GM15510 (cell line): ENCODE data around the gene KCTD5.

Experiments
- POLR2A ChIP-seq: IDR thresholded peaks from 3 replicates; pipeline ENCODE4 v1.6.1; 2011; ENCODE audit warnings: borderline replicate concordance; ENCODE audit not compliant: insufficient read length; ENCODE audit errors: extremely low read depth

KCTD5 gene, protein sequence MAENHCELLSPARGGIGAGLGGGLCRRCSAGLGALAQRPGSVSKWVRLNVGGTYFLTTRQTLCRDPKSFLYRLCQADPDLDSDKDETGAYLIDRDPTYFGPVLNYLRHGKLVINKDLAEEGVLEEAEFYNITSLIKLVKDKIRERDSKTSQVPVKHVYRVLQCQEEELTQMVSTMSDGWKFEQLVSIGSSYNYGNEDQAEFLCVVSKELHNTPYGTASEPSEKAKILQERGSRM

DNA sequence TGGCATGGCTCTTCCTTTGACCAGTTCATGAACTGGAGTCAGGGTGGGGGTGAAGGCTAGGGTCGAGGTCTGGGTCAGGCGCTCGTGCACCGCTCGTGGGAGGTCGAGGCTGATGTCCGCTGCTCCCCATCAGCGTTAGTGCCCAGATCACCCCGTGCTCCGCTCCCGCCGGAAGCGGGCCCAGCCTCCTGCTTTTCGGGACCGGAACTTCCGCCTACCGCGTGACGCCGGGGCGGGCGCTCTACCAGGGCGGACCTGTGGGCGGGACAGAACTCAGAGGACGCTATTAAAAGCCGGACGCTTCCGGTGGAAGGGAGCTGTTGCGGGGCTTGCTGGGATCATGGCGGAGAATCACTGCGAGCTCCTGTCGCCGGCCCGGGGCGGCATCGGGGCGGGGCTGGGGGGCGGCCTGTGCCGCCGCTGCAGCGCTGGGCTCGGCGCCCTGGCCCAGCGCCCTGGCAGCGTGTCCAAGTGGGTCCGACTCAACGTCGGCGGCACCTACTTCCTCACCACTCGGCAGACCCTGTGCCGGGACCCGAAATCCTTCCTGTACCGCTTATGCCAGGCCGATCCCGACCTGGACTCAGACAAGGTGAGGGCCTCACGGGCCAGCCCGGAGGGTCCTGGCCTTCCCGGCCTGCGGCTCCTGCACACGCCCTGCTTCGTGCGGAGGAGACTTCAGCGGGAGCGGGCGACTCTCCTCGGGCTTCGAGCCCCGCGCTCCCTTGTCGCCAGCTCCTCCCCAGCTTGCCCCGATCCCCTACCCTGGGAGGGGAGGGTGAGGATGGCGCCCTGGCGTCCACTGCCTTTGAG lies at the start of gene KCTD5:
Gene KCTD5 (plus strand): TSS at position 315 of the 813 bp plus-strand sequence. CDS start 26 bp downstream, at position 341.
- TF ChIP-seq POLR2A = peak; percentile 95

DNA sequence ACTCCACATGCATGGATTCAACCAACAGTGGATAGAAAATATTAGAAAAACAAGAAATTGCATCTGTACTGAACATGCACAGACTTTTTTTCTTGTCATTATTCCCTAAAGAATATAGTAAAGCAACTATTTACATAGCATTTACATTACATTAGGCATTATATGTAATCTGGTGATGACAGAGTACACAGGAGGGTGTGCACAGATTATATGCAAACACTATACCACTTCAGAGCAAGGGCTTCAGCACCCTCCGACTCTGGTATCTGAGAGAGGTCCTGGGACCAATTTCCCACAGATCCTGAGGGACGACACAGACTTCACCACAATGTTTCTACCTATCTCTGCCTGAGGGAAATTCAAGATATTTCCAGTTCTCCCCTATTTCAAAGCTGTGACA lies 25.3 kb upstream of the KCTD5 start:
- no peak for TF ChIP-seq POLR2A

DNA sequence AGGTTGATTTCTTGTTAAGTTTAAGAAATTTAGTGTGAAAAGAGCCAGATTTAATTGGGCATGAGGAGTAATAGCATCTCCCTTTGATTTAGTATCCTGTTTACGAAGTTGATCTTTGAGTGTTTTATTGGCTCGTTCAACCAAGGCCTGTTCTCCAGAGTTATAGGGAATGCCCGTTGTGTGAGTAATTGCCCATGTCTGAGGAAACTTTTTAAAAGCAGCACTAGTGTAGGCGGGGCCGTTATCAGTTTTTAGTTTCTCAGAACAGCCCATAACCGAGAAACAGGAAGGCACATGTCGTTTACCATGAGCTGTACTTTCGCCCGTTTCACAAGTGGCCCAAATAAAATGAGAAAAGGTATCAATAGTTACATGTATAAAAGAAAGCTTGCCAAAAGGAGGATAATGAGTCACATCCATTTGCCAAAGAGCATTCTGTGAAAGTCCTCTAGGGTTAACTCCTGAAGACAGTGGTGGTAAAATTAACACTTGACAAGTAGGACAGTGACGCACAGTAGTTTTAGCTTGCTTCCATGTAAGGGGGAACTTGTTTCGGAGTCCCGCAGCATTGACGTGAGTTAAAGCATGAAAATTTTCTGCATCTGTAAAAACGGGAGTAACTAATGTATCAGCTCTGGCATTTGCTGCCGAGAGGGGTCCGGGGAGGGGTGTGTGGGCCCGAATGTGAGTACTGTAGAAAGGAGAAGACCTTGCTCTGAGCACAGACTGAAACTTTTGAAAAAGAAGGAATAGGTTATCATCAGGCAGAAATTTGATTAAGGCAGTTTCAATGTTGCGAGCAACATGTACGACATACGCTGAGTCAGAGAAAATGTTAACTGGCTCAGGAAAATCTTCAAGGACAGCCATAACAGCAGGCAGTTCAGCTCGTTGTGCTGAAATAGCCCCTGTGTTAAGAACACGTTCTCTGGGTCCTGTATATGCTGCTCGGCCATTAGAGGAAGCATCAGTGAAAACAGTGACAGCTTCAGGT lies 18.5 kb upstream of the KCTD5 start:
- no peak for TF ChIP-seq POLR2A

DNA sequence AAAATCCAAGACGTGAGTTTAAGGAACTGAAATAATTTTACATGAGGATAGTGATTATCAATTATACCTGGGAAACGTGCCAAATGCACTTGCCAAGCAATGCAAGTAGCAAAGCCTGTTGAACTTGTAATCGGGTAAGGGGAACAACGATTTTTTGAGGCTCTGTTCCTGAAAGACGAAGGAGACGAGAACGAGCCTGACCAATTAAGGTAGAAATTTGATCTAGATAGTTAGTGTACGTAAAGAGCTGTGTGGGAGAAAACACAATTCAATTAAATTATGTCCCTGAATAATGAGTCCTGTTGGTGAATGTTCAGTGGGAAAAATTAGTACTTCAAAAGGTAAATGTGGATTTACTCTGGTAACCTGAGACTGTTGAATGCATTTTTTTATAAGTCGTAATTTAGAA lies 17.7 kb upstream of the KCTD5 start:
- no peak for TF ChIP-seq POLR2A

DNA sequence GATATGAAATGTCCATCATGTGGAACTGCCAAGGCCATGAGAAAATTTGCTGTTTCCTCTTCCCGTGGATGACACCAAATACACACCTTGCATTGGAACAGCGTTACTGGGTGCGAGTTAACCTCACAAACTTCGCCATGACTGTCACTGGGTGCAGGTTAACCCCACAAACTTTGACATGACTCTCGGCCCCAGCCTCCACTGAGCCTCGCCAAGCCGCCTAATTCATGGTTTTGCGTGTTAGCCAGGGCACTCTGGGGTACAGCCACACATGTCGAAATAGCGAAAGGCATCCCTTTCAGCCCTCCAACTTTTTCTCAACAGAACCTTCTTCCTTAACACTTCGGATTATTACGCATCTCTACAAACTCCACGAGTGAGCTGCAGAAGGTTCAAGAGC lies 10.6 kb upstream of the KCTD5 start:
- TF ChIP-seq POLR2A = no peak

DNA sequence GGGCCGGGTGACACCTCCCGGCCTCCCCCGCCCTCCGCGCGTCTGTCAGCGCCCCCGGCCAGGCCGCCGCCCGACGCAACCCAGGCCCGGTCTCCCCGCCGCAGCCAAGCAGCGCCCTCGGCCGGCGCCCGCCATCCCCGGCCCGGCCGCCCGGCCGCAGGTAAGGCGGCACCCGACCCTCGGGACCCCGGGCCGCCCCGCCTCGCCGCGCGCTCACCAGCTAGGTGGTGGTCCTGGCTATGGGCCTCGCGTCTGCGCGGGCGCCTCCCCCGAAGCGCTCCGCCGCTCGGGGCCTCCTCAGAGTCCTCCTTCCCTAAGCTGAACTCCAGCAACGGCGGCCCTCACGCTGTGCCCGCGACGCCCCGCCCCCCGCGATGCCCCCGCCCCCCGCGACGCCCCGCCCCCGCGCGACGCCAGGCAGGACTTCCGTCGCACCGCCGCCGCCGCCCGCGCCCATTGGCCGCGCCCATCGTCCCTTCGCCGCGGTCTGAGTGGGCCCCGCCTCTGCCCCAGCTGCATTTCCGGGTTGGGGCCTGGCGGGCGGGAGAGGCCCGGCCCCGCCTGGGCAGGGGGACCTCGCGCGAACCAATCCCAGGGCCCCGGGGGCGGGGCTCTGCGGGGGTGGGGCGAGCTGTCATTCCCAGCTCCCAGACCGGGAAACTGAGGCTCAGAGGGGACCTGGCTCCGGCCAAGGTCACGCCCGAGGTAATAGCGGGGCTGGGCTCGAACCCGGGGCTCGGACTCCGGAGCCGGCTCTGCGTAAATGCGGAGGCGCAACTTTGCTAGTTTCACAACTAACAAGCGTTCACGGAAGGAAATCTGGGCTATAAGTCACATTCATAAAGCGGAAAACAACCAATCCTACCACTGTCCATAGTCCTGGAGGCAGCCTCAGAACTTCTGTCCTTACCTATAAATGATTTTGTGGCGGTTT lies 9.0 kb upstream of the KCTD5 start:
- peak; percentile 63 for TF ChIP-seq POLR2A

DNA sequence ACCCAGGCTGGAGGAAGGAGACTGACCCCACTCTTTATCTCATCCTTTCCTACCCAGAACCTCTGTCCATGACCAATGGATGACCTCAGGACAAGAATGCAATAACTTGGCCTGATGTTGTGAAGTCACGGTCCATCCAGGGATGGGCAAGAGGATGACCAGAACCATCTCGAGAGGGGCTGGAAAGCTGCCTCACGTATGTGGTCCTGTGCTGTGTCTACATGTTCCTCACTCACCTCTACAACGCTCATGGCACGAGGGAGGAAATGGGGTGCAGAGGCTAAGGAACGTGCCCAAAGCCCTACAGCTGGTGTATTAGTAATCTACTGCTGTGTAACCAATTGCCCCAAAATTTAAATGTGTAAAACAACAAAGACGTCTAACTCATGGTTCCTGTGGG lies 7.3 kb upstream of the KCTD5 start:
- no peak for TF ChIP-seq POLR2A

DNA sequence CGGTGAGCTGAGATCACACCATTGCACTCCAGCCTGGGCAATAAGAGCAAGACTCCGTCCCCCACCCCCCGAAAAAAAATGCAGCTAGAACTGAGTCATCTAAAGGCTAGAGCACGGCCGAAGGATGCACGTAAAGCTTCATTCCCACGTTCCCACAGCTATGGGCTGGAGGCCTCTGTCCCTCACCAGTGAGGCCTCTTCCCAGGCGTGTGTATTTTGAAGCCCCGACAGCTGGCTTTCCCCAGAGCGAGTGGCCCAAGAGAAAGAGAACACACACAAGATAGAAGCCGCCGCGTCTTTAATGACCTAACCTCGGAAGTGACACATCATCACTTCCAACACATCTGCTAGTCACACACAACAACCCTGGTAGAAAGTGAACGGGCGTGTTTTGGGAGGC lies 6.6 kb upstream of the KCTD5 start:
- TF ChIP-seq POLR2A = no peak

DNA sequence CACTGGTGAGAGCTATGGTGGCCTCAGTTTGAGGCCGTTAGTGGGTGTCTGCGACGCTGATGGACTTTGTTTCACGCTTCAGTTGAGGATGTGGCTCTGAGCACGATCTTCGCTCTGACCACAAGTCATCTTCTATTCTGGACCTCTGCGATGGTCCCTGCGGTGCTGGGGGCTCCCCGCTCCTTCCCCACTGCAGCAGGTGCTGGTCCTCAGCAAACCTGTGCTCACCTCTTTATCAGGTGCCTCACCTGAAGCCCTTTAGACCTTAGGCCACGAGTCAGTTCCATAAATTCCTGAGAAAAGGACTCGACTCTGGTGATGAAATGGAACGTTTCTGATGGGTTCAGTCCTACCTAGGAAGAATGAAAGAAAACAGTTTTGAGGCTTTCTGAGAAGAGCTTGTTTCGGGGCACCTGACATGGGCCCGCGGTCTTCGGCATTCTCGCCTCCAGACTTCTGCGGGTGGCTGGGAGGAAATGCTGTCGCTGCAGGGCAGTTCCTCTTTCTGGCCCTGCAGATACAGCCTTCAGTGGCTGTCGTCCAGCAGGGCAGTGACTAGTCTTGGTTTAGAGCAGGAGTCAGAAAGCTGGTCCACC lies 4.7 kb downstream of the KCTD5 start:
- peak; percentile 32 for TF ChIP-seq POLR2A

DNA sequence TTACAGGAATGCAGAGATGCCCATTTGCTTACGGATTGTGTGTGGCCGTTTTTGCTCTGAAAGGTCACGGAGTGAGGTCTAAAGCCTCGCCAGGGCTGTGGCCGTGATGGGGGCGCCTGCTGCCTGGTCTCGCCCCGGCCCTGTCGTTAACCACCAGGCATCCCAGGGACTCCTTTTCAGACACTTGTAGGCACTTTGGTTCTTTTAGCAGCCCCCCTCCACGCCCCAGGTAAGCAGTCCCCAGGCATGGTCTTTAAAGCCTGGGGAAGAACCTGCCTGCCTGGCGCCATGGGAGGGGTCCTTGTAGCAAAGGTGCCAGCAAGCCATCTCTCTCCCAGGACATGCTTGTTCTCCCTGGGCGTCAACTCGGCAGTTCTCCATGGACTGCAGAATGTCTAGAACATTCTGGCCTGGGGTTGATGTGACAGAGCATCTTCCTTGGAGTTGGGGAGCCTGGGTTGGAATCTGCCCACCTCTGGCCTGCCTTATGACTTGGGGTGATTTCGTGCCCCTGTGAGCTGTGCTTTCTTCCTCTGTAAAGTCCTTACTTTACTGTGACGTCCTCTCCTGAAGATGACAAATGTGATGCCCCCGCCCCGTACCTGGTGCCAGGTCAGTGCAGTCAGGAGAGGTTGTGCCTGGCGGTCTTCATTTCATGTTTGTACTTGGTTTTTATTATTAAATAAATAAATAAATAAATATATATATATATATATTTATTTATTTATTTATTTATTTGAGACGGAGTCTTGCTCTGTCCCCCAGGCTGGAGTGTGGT lies 5.4 kb downstream of the KCTD5 start:
- TF ChIP-seq POLR2A = no peak

DNA sequence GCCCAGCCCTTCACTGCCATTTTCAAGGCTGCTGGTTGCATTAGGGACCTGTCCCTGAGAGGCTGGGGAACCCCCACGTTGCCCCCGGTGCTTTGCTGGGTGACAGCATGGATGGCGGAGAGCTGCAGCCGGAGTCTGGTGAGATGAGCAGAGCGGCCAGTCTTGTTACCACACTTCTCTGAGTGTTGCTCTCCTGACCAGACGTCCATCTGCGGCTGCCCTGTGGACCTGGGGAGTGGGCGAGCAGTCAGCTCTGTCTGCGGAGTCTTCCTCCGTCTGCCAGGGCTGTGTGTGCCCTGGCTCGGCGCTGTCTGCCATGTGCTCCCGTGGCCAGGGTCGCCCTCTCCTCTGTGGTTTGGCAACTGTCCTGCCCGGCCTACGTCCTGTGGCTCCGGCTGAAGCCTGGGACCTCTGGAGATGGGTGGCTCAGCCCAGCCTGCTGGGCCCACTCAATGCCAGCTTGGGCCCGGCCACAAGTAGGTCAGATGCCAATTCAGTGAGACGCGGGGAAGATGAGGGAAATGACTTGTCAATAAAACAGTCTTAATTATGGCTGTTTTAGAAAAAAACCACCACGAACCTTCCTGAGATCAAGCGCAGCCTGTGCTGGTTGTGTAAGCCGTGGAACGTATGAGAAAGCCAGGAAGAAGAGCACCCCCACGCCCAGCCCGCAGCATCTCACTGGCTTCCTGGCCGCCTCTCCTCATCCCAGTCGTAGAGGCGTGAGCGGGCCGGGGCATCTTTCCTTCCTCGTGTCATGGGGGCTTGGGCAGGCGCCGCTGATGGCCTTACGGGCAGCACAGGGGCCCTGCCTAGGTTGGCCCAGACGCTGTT lies 7.9 kb downstream of the KCTD5 start:
- TF ChIP-seq POLR2A = no peak

DNA sequence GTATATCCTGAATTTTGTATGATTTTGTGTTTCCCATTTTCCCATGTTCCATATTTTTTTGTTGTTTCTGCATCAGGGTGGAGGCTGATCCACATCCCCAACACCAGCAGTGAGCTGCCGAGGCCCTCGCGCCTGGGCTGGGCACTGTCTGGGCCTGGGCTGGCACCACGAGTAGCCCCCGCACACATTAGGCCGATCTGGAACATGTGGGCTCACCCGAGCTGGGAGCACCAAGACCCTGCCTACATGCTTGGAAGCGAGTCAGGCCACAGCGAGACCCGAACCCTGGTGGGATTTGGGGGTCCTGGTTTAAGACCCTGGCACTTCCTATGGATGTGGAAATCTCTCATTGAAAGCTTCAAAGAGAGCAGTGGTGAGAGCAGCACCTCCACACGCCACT lies 8.5 kb downstream of the KCTD5 start:
- TF ChIP-seq POLR2A = no peak
